Mammary epithelial cell (primary cell): ENCODE results near the gene ZBTB21.

Experiments used
- CTCF ChIP-seq, 2 donors: IDR thresholded peaks in 1 of 2; conservative IDR thresholded peaks in 1 of 2; 2 replicates each; pipeline ENCODE4 v1.5.1; 2011 to 2012; ENCODE audit warnings: inconsistent platforms in 2 of 2, low read length in 2 of 2, mild to moderate bottlenecking in 2 of 2, control low read depth in 1 of 2, low read depth in 1 of 2; ENCODE audit not compliant: insufficient read depth in 1 of 2; ENCODE audit errors: extremely low read depth in 1 of 2
- EZH2 ChIP-seq: IDR thresholded peaks from 2 replicates; pipeline ENCODE4 v1.6.1; 2012; ENCODE audit warnings: low read length, inconsistent platforms, borderline replicate concordance

GRCh38 chr21:42057851-42058437 lies 47.8 kb upstream of the ZBTB21 start:
- TF ChIP-seq CTCF (conservative IDR thresholded peaks at IDR 0.05 in 1 of 2, IDR thresholded peaks at IDR 0.05 in 1 of 2; ENCODE audit: extremely low read depth in 1 of 2, insufficient read depth in 1 of 2, low read depth in 1 of 2, low read length in 2 of 2) (no peak), EZH2 (no peak)
